ENCODE results near the gene RAB35.

Gene RAB35

GRCh38 chr12:120079411-120080400 is 36.8 kb downstream of the RAB35 start:
- TF ChIP-seq FOXM1 (IDR thresholded peaks at IDR 0.05; ENCODE audit: borderline replicate concordance, low read depth) = no peak
- TF ChIP-seq TEAD4 (IDR thresholded peaks at IDR 0.05) = no peak
- no peak for TF ChIP-seq CREB1 (IDR thresholded peaks at IDR 0.05; ENCODE audit: low read depth)
- TF ChIP-seq ZBTB7A (IDR thresholded peaks at IDR 0.05; ENCODE audit: low read depth) = no peak
- TF ChIP-seq YY1 (IDR thresholded peaks at IDR 0.05; ENCODE audit: low read depth) = no peak
- TF ChIP-seq, protein P1, sequence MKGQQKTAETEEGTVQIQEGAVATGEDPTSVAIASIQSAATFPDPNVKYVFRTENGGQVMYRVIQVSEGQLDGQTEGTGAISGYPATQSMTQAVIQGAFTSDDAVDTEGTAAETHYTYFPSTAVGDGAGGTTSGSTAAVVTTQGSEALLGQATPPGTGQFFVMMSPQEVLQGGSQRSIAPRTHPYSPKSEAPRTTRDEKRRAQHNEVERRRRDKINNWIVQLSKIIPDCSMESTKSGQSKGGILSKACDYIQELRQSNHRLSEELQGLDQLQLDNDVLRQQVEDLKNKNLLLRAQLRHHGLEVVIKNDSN (IDR thresholded peaks at IDR 0.05) = no peak
- no peak for TF ChIP-seq RAD21 (IDR thresholded peaks at IDR 0.05; ENCODE audit: low read depth)
- TF ChIP-seq, protein P2, sequence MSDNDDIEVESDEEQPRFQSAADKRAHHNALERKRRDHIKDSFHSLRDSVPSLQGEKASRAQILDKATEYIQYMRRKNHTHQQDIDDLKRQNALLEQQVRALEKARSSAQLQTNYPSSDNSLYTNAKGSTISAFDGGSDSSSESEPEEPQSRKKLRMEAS (IDR thresholded peaks at IDR 0.05) = no peak
- TF ChIP-seq CEBPB (IDR thresholded peaks at IDR 0.05) = no peak
- TF ChIP-seq TCF12 (IDR thresholded peaks at IDR 0.05; ENCODE audit: low read depth) = no peak
- TF ChIP-seq NFIC (IDR thresholded peaks at IDR 0.05) = no peak
- no peak for TF ChIP-seq REST (IDR thresholded peaks at IDR 0.05; ENCODE audit: low read depth)
- no peak for TF ChIP-seq TAF1 (IDR thresholded peaks at IDR 0.05; ENCODE audit: low read depth)

DNA sequence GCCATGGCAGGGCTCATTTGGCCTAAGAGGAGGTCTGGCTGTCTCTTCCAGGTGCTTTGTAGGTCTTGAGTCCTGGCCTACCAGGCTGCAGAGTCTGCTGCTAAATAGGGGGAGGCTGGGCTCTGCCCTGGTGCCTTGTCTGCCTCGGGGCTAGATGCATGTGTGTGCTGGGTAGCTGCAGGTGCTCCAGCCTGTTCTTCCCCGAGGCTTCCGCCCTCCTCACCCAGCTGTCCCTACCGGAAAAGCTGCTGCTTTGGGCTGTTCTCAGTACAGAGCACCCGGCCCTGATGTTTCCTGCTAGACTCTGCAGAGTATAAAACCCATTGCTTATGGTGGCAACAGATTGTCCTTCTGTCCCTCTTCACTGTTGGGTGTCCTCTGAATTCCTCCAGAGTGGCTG is 37.7 kb downstream of the RAB35 start:
- TF ChIP-seq NFIC (IDR thresholded peaks at IDR 0.05) (no peak), TEAD4 (IDR thresholded peaks at IDR 0.05) (no peak), CEBPB (IDR thresholded peaks at IDR 0.05) (no peak), RAD21 (IDR thresholded peaks at IDR 0.05; ENCODE audit: low read depth) (no peak), YY1 (IDR thresholded peaks at IDR 0.05; ENCODE audit: low read depth) (no peak), EGR1 (IDR thresholded peaks at IDR 0.05) (no peak), REST (IDR thresholded peaks at IDR 0.05; ENCODE audit: low read depth) (no peak), TCF12 (IDR thresholded peaks at IDR 0.05; ENCODE audit: low read depth) (no peak), FOXM1 (IDR thresholded peaks at IDR 0.05; ENCODE audit: borderline replicate concordance, low read depth) (no peak), ZBTB7A (IDR thresholded peaks at IDR 0.05; ENCODE audit: low read depth) (no peak), EP300 (IDR thresholded peaks at IDR 0.05; ENCODE audit: borderline replicate concordance) (no peak)

DNA sequence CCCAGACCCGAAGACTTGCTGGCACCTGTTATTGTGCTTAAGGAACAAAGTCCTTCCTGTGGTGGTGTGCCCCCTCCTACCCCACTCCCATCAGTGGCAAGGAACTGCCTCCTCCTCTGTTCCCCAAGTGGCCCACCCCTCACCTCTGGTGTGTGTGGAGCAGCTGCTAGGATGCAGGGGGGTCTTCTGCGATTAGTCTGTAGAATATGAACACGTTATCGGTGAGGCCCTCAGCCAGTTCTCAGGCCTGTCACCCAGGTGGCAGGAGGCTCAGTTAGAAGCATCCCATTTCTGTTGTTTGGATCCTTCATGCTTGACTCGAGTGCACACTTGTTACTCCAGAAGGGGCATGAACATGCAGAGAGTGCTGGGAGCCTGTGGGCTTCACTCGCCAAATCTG is 39.3 kb downstream of the RAB35 start:
- TF ChIP-seq NFIC (IDR thresholded peaks at IDR 0.05) (no peak), ZBTB7A (IDR thresholded peaks at IDR 0.05; ENCODE audit: low read depth) (no peak), CREB1 (IDR thresholded peaks at IDR 0.05; ENCODE audit: low read depth) (no peak), TEAD4 (IDR thresholded peaks at IDR 0.05) (no peak), CEBPB (IDR thresholded peaks at IDR 0.05) (no peak), FOXM1 (IDR thresholded peaks at IDR 0.05; ENCODE audit: borderline replicate concordance, low read depth) (no peak)
- TF ChIP-seq, protein P2 (IDR thresholded peaks at IDR 0.05) = no peak
- TF ChIP-seq, protein P1 (IDR thresholded peaks at IDR 0.05) = no peak

DNA sequence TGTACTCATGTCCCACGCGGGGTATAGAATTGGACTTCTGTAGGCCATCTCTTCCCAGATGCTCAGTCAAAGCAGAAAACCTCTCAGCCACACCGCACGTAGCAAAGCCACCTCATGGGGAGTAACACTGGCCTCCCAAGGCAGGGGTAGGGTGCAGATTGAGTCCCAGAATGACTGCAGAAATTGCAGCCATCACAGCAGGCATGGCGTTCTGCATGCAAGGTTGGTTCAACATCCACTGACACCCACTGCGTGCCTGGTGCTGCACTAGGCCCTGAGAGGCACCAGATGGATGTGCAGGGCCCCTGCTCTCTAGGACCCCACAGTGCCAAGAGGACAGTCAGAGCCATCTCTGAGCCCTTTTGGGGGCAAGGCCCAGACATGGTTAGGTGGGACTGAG is 39.9 kb downstream of the RAB35 start:
- TF ChIP-seq ZBTB7A (IDR thresholded peaks at IDR 0.05; ENCODE audit: low read depth) (no peak), NFIC (IDR thresholded peaks at IDR 0.05) (no peak), TAF1 (IDR thresholded peaks at IDR 0.05; ENCODE audit: low read depth) (no peak), CREB1 (IDR thresholded peaks at IDR 0.05; ENCODE audit: low read depth) (no peak), FOXM1 (IDR thresholded peaks at IDR 0.05; ENCODE audit: borderline replicate concordance, low read depth) (no peak), CEBPB (IDR thresholded peaks at IDR 0.05) (no peak), RAD21 (IDR thresholded peaks at IDR 0.05; ENCODE audit: low read depth) (no peak), YY1 (IDR thresholded peaks at IDR 0.05; ENCODE audit: low read depth) (no peak), EGR1 (IDR thresholded peaks at IDR 0.05) (no peak), EP300 (IDR thresholded peaks at IDR 0.05; ENCODE audit: borderline replicate concordance) (no peak)
- TF ChIP-seq, protein P2 (IDR thresholded peaks at IDR 0.05) = no peak
- TF ChIP-seq, protein P1 (IDR thresholded peaks at IDR 0.05) = no peak

Data from Ishikawa (cell line).